Measurements from ENCODE around the gene TRIM62.
"Not testable (repeated sequence)": the region's sequence is repeated elsewhere in the genome, so short reads cannot be mapped to it uniquely, and the experiment has no call there.

DNA sequence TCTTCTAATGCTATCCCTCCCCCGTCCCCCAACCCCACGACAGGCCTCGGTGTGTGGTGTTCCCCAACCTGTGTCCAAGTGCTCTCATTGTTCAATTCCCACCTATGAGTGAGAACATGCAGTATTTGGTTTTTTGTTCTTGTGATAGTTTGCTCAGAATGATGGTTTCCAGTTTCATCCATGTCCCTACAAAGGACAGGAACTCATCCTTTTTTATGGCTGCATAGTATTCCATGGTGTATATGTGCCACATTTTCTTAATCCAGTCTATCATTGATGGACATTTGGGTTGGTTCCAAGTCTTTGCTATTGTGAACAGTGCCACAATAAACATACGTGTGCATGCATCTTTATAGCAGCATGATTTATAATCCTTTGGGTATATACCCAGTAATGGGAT lies 57.2 kb downstream of the TRIM62 start:
- TF ChIP-seq, protein P1, sequence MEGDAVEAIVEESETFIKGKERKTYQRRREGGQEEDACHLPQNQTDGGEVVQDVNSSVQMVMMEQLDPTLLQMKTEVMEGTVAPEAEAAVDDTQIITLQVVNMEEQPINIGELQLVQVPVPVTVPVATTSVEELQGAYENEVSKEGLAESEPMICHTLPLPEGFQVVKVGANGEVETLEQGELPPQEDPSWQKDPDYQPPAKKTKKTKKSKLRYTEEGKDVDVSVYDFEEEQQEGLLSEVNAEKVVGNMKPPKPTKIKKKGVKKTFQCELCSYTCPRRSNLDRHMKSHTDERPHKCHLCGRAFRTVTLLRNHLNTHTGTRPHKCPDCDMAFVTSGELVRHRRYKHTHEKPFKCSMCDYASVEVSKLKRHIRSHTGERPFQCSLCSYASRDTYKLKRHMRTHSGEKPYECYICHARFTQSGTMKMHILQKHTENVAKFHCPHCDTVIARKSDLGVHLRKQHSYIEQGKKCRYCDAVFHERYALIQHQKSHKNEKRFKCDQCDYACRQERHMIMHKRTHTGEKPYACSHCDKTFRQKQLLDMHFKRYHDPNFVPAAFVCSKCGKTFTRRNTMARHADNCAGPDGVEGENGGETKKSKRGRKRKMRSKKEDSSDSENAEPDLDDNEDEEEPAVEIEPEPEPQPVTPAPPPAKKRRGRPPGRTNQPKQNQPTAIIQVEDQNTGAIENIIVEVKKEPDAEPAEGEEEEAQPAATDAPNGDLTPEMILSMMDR (IDR thresholded peaks at IDR 0.05): not testable (repeated sequence)
- TF ChIP-seq POLR2A, POLR2AphosphoS5, EP300 (IDR thresholded peaks at IDR 0.05): not testable (repeated sequence)

Measured in gastroesophageal sphincter (tissue), 3 donors.